ENCODE results near the gene TMC4.
A peak's percentile ranks its signal among the peaks of the same experiment; 100 is the strongest.

Gene TMC4

DNA sequence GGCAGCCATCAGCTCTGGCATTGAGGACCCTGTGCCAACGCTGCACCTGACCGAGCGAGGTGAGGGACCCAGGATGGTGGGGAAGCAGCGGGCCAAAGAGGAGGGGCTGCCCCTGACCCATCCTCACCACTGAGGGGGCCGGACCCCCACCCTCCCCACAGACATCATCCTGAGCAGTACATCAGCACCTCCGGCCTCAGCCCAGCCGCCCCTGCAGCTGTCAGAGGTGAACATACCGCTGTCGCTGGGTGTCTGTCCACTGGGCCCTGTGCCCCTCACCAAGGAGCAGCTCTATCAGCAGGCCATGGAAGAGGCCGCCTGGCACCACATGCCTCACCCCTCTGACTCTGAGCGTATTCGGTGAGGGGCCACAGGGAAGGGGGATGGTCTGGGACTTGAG lies 20.7 kb downstream of the TMC4 start:
- DNase-seq, result no peak

DNA sequence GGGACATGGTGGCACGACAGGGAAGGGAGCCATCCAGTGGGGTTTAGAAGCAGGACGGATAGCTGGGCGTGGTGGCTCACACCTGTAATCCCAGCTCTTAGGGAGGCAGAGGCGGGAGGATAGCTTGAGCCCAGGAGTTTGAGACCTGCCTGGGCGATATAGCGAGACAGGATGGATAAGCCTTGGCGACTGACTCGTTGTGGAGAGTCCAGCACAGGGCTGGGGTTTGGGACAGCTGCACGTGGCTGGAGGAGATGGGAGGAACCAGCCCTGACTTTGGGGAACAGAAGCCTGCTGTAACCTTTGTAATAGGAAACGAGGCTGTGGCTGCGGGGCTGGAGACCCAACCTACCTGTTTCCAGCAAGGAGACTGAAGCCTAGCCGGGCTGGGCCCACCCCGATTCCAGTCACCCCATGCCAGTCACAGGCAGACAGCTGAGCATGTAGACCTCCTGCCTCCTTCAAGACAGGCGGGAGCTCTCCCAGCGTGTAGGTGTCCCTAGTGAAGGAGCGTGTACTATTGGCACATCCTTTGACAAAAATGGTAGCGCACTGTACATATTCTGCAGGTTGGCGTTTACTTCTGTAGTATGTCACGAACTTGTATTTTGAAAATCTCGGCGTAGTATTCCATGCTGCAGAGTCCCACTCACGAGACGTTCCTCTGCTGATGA lies 21.5 kb downstream of the TMC4 start:
- no peak for DNase-seq

DNA sequence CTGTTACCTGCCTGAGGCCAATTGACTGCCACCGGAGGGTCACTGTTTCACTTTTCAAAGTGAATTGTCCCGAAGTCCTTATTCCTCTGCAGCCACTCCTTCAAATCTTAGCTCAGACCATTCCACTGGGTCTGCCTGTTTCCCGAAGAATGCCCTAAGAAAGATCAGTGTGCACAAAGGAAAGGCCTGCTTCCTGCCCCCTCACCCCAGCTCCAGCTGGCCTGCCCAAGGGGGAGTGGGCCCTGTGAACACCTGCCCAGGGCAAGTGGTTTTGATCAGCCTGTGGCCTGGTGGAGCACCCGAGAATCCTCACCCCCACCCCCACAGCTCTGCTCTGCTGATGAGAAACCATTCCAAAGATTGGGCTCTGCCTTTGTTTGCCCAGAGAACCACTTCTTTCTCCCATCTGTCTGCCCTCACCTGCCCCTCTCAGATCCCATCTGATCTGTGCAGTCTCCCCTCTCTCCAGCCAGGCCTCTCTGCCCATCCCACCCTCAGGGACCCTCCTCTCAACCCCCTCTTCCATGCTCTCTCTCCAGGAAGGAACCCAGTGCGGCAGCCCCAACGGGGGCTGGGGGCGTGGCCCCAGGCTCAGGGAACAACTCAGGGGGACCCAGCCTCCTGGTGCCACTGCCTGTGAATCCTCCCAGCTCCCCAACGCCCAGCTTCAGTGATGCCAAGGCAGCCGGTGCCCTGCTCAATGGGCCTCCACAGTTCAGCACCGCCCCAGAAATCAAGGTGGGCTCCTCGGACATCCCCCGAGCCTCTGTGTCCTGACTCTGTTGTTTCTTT lies 23.7 kb downstream of the TMC4 start:
- DNase-seq, result no peak

DNA sequence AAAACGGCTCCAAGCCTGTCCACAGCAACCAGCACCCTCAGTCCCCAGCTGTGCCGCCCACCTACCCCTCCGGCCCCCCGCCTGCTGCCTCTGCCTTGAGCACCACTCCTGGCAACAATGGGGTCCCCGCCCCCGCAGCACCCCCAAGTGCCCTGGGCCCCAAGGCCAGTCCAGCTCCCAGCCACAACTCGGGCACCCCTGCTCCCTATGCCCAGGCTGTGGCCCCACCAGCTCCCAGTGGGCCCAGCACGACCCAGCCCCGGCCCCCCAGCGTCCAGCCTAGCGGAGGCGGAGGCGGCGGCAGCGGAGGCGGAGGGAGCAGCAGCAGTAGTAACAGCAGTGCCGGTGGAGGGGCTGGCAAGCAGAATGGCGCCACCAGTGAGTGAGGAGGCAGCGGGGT lies 24.8 kb downstream of the TMC4 start:
- no peak for DNase-seq

GRCh38 chr19:54147676-54148075 lies 25.3 kb downstream of the TMC4 start:
- no peak for DNase-seq

DNA sequence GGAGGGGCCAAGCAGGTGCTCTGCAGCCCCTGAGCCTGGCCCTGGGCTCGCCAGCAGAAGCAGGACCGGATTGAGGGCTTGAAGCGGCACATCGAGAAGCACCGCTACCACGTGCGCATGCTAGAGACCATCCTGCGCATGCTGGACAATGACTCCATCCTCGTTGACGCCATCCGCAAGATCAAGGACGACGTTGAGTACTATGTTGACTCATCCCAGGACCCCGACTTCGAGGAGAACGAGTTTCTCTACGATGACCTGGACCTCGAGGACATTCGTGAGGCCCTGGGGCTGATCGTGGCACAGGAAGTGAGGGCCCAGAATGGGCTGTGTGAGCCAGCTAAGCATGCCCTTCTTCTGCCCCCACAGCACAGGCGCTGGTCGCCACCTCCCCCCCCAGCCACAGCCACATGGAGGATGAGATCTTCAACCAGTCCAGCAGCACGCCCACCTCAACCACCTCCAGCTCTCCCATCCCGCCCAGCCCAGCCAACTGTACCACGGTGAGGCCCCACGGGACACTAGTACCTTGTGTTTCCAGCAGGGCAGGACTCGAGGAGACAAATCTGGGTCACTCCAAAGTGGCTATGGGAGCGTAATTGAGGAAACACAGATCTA lies 27.3 kb downstream of the TMC4 start:
- no peak for DNase-seq

- no peak for DNase-seq
Measured at GRCh38 chr19:54142166-54142780, 30.7 kb downstream of the TMC4 start.

DNA sequence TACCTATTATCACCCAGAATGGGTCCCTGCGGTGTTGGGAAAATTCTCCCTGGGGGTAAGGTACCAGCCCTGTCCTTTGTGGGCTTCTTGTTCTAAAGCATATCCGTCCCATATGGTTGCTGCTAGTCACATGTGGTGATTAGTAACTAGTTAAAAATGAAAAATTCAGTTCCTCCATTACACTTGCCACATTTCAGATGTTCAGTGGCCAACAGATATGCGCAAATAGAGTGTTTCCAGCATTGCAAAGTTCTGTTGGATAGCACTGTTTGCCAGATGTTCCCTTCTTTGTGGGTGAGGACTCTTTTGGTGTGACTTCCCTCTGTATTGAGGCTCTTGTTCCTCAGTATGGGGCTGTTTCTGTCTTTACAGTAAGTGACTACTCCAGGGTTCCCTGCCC lies 31.6 kb downstream of the TMC4 start:
- no peak for DNase-seq

- DNase-seq, result no peak
Measured at GRCh38 chr19:54138489-54139256, 34.3 kb downstream of the TMC4 start.

GRCh38 chr19:54137699-54138488 lies 35.1 kb downstream of the TMC4 start, which contains the start of gene CNOT3:
CNOT3 (plus strand) TSS chr19:54137762; CDS start chr19:54142979, 5,217 bp downstream.
- no peak for DNase-seq

- DNase-seq, result peak; percentile 100
Measured at GRCh38 chr19:54136864-54137698, 35.9 kb downstream of the TMC4 start.

GRCh38 chr19:54136086-54136863 lies 36.7 kb downstream of the TMC4 start:
- no peak for DNase-seq

- DNase-seq, result no peak
Measured at GRCh38 chr19:54133957-54134590, 38.9 kb downstream of the TMC4 start.

DNA sequence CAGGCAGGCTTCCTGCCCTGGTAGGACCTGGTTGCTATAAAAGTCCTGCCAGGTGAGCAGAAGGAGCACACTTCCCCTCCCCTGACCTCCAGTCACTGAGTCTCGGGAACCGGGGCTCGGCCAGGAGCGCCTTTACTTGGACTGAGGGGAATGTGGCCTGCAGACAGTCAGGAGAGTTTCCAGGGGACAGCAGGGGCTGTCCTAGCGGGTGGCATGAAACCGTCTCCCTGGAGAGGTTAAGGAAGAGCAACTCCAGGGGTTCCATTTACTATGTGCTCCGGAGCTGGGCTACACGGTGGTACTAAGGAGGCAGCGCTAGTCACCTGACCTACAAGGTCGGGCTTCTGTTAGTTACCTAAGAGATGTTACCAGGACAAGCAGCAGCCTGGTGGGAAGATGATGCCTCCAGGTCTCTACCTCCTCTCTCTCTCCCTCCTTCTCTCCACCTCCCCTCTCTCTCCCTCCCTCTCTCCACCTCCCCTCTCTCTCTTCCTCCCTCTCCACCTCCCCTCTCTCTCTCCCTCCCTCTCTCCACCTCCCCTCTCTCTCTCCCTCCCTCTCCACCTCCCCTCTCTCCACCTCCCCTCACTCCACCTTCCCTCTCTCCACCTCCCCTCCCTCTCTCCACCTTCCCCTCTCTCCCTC lies 39.5 kb downstream of the TMC4 start:
- DNase-seq, result no peak

- DNase-seq, result no peak
Measured at GRCh38 chr19:54129617-54129996, 43.4 kb downstream of the TMC4 start.

DNA sequence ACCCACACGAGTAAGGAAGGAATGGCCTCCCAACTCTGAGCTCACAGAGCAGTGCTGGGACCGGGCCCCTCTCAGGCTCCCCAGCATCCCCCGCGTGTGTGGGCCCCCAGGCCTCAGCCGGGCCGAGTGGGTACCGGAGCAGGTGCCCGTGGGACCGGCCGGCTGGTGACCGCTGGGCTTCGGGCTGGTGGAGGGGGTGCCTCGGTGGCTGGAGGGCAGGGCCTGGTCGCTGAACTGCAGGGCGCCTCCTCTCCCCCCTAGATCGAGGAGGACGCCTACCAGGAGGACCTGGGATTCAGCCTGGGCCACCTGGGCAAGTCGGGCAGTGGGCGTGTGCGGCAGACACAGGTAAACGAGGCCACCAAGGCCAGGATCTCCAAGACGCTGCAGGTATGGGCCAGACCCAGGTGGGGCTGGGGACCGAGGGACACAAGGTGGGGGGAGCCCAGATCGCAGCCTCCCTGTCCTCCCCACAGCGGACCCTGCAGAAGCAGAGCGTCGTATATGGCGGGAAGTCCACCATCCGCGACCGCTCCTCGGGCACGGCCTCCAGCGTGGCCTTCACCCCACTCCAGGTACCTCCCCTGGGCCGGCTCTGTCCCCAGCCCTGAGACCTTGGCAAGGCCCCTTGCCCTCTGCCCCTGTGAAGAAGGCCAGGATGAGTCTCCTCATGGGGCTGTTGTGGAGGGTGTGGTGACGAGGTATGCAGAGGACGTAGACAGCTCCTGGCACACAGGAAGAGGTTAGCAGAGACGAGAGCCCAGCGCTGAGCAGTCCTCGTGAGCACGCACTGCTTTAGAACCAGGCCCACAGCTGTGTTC lies 44.0 kb downstream of the TMC4 start:
- no peak for DNase-seq

DNA sequence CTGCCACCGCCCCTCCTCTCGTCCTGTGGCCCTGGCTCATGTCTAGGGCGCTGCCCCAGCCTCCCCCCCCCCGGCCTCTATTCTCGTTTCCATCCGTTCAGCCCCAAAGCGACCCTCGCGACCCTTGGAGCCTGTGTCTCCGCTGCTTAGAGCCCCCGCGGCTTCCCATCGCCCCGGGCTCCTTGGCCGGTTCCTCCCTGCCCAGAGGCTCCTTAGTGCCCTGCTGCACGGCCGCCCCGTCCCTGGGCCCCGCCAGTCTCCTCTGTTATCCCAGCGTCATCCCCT lies 44.6 kb downstream of the TMC4 start:
- DNase-seq, result no peak

DNA sequence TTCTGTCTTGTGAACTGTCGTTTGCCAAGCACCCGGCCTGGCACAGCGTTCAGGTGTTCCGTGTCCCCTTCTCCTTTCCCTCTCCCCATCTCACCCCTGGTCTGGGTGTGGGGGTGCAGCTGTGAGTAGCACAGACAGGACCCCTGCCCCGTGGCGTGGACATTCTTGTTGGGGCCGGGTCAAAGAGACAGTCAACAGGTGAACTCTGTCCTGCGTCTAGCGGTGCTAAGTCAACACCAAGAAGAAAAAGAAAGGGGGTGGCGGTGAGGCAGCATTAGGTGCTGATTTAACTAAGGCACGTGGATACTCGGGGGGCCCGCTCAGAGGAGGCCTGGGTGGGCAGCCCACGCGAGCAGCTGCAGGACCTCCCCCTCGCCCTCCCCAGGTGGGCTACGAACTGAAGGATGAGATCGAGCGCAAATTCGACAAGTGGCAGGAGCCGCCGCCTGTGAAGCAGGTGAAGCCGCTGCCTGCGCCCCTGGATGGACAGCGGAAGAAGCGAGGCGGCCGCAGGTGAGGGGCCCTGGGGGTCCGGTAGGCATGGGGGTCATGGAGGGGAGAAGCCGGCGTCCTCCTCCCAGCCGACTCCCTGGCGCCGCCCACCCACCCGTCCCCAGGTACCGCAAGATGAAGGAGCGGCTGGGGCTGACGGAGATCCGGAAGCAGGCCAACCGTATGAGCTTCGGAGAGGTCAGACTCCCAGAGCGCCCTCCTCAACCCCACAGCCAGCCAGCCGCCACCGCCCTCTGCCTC lies 45.1 kb downstream of the TMC4 start:
- DNase-seq, result no peak

Data from NCI-H1930 (cell line).